GM23338 (cell line): ENCODE data around the gene TELO2. TPM values are rescaled to one million over a fixed set of nuclear protein-coding genes. Genes with fewer than 3 reads are reported as not detected.

Experiments used
- ATAC-seq: fragments of 200-7000 bp; cut with Tn5 transposase; 3 replicates; pipeline ENCODE4 v1.9.1; 2020
- DNase-seq: peaks from one replicate; pipeline ENCODE4 v3.0.0-alpha.2; 2015; ENCODE audit warnings: low spot score
- H2AFZ ChIP-seq: fragments of 200-600 bp; sonication (generic); 2 replicates; pipeline ENCODE4 v1.8.0; 2016; ENCODE audit warnings: antibody characterized with exemption, mild to moderate bottlenecking, moderate library complexity
- H3F3A ChIP-seq: fragments of 200-600 bp; sonication (generic); replicated peaks from 2 replicates; pipeline ENCODE4 v1.8.0; 2017; ENCODE audit warnings: antibody characterized with exemption, mixed run types, low read depth
- H3K27ac ChIP-seq: fragments of 200-600 bp; sonication (generic); 2 replicates; pipeline ENCODE4 v1.6.1; 2016; ENCODE audit warnings: low read depth
- H3K27me3 ChIP-seq: fragments of 200-600 bp; sonication (generic); 2 replicates; pipeline ENCODE4 v1.8.0; 2016; ENCODE audit warnings: mild to moderate bottlenecking, mixed run types, moderate library complexity; ENCODE audit not compliant: insufficient read depth
- H3K36me3 ChIP-seq: fragments of 200-600 bp; sonication (generic); 2 replicates; pipeline ENCODE4 v1.8.0; 2016; ENCODE audit warnings: mild to moderate bottlenecking; ENCODE audit not compliant: insufficient read depth
- H3K4me1 ChIP-seq: fragments of 200-600 bp; sonication (generic); 2 replicates; pipeline ENCODE4 v1.8.0; 2016; ENCODE audit warnings: mild to moderate bottlenecking, moderate library complexity; ENCODE audit not compliant: insufficient read depth
- H3K4me2 ChIP-seq: fragments of 200-600 bp; sonication (generic); 2 replicates; pipeline ENCODE4 v1.7.1; 2017; ENCODE audit warnings: mixed run types
- H3K4me3 ChIP-seq: fragments of 200-600 bp; sonication (generic); 2 replicates; pipeline ENCODE4 v1.6.1; 2016; ENCODE audit warnings: mixed run types
- H3K79me2 ChIP-seq: fragments of 200-600 bp; sonication (generic); replicated peaks from 2 replicates; pipeline ENCODE4 v1.8.0; 2017; ENCODE audit warnings: mild to moderate bottlenecking; ENCODE audit not compliant: insufficient read depth
- H3K9me2 ChIP-seq: fragments of 200-600 bp; sonication (generic); 2 replicates; pipeline ENCODE4 v1.8.0; 2017; ENCODE audit not compliant: insufficient read depth
- H4K20me1 ChIP-seq: fragments of 200-600 bp; sonication (generic); replicated peaks from 2 replicates; pipeline ENCODE4 v1.8.0; 2017; ENCODE audit warnings: mild to moderate bottlenecking; ENCODE audit not compliant: insufficient read depth
- H3K27ac Mint-ChIP-seq: 2 replicates; pipeline ENCODE4 v1.8.0; 2020; ENCODE audit warnings: inconsistent platforms, mild to moderate bottlenecking, moderate library complexity, mixed read lengths
- H3K27me3 Mint-ChIP-seq: 3 replicates; pipeline ENCODE4 v1.8.0; 2022; ENCODE audit warnings: low read depth, mild to moderate bottlenecking, moderate library complexity, mixed read lengths, inconsistent platforms; ENCODE audit not compliant: insufficient read depth, poor library complexity
- H3K36me3 Mint-ChIP-seq: 3 replicates; pipeline ENCODE4 v1.8.0; 2021; ENCODE audit warnings: low read depth, mild to moderate bottlenecking, inconsistent platforms, moderate library complexity, mixed read lengths
- H3K4me1 Mint-ChIP-seq: 3 replicates; pipeline ENCODE4 v1.8.0; 2020; ENCODE audit warnings: mild to moderate bottlenecking, inconsistent platforms, mixed read lengths
- H3K4me3 Mint-ChIP-seq: 3 replicates; pipeline ENCODE4 v1.8.0; 2021; ENCODE audit warnings: moderate library complexity, mild to moderate bottlenecking, inconsistent platforms, mixed read lengths
- H3K9me3 Mint-ChIP-seq: 3 replicates; pipeline ENCODE4 v1.8.0; 2020; ENCODE audit warnings: moderate library complexity, mild to moderate bottlenecking, inconsistent platforms, mixed read lengths
- CREB1 ChIP-seq: fragments of 250-450 bp; sonication (Bioruptor Pico); IDR thresholded peaks from 2 replicates; pipeline ENCODE4 v1.5.0; 2020; ENCODE audit warnings: low read depth, mild to moderate bottlenecking, moderate library complexity
- CTCF ChIP-seq, 2 experiments: fragments of 200-600 bp in 1 of 2; sonication (generic) in 1 of 2; conservative IDR thresholded peaks; 2 replicates each; pipeline versions ENCODE4 v1.5.1 to v1.6.1; 2016 to 2017; ENCODE audit warnings: antibody characterized with exemption in 2 of 2, low read depth in 2 of 2, mild to moderate bottlenecking in 2 of 2, moderate library complexity in 1 of 2
- EZH2 ChIP-seq: fragments of 200-600 bp; sonication (generic); IDR thresholded peaks from one replicate; pipeline ENCODE4 v1.8.0; 2017; ENCODE audit warnings: antibody characterized with exemption, mild to moderate bottlenecking, low read depth; ENCODE audit not compliant: unreplicated experiment
- EZH2phosphoT487 ChIP-seq: fragments of 200-600 bp; sonication (generic); IDR thresholded peaks from one replicate; pipeline ENCODE4 v1.8.1; 2018; ENCODE audit warnings: antibody characterized with exemption; ENCODE audit not compliant: unreplicated experiment
- JUNB ChIP-seq: IDR thresholded peaks from one replicate; pipeline ENCODE4 v1.6.1; 2016; ENCODE audit warnings: antibody characterized with exemption; ENCODE audit not compliant: unreplicated experiment
- NANOG ChIP-seq: IDR thresholded peaks from 2 replicates; pipeline ENCODE4 v1.6.1; 2016; ENCODE audit warnings: antibody characterized with exemption, borderline replicate concordance
- POLR2AphosphoS5 ChIP-seq: IDR thresholded peaks from 2 replicates; pipeline ENCODE4 v1.6.1; 2016; ENCODE audit warnings: antibody characterized with exemption, low read depth
- REST ChIP-seq: IDR thresholded peaks from one replicate; pipeline ENCODE4 v1.6.1; 2018; ENCODE audit warnings: antibody characterized with exemption; ENCODE audit not compliant: unreplicated experiment
- STAT1 ChIP-seq: IDR thresholded peaks from one replicate; pipeline ENCODE4 v1.6.1; 2016; ENCODE audit warnings: antibody characterized with exemption; ENCODE audit not compliant: unreplicated experiment
- ZNF114 ChIP-seq: fragments of 250-450 bp; sonication (Bioruptor Pico); IDR thresholded peaks from 2 replicates; pipeline ENCODE4 v1.5.0; 2020; ENCODE audit warnings: mild to moderate bottlenecking, moderate library complexity
- polyA plus RNA-seq: library from polyadenylated mRNA; unstranded; fragments of >200 nt; fragmentation: Nextera tagmentation; extraction: Ambion mirVana; gene quantifications from 2 replicates; pipeline ENCODE4 v1.2.1, GENCODE V29; 2016
- total RNA-seq: library from RNA; depleted of rRNA; stranded (reverse); fragments of >200 nt; shearing (Covaris generic); gene quantifications from 2 replicates; pipeline ENCODE4 v1.2.3, GENCODE V29; 2014
- TF ChIP-seq, protein P1 (sequence below): IDR thresholded peaks from 2 replicates; pipeline ENCODE4 v1.6.1; 2016; ENCODE audit warnings: antibody characterized with exemption

TELO2 gene
- total and polyA plus RNA-seq, 2 experiments from 2014 or later, result 45.4 to 76.0 TPM

DNA sequence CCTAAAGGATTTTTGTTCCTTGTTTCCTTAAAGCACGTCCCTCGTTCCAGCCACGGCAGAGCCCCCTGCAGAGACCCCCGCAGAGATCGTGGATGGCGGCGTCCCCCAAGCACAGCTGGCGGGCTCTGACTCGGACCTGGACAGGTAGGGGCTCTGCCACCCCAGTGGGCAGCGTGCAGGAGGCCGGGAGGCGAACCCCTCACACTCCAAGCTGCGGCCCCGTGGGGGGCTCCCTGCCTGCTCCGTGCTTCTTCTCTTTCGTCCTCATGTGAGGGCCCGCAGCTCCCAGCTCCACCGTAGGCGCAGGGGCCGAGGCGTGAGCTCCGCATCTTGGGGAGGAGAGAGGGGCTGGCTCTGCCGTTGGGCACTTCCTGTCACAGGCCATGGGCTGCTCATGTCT is 8.5 kb downstream of the TELO2 start (continued):
- TF ChIP-seq, protein P1, sequence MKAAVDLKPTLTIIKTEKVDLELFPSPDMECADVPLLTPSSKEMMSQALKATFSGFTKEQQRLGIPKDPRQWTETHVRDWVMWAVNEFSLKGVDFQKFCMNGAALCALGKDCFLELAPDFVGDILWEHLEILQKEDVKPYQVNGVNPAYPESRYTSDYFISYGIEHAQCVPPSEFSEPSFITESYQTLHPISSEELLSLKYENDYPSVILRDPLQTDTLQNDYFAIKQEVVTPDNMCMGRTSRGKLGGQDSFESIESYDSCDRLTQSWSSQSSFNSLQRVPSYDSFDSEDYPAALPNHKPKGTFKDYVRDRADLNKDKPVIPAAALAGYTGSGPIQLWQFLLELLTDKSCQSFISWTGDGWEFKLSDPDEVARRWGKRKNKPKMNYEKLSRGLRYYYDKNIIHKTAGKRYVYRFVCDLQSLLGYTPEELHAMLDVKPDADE, result no peak
- TF ChIP-seq EZH2phosphoT487, result no peak
- no peak for TF ChIP-seq CTCF (conservative IDR thresholded peaks at IDR 0.05; ENCODE audit: low read depth in 2 of 2)
- no peak for TF ChIP-seq REST
- TF ChIP-seq STAT1, result no peak
- TF ChIP-seq CREB1, result no peak
- no peak for TF ChIP-seq JUNB
- TF ChIP-seq EZH2, result no peak

DNA sequence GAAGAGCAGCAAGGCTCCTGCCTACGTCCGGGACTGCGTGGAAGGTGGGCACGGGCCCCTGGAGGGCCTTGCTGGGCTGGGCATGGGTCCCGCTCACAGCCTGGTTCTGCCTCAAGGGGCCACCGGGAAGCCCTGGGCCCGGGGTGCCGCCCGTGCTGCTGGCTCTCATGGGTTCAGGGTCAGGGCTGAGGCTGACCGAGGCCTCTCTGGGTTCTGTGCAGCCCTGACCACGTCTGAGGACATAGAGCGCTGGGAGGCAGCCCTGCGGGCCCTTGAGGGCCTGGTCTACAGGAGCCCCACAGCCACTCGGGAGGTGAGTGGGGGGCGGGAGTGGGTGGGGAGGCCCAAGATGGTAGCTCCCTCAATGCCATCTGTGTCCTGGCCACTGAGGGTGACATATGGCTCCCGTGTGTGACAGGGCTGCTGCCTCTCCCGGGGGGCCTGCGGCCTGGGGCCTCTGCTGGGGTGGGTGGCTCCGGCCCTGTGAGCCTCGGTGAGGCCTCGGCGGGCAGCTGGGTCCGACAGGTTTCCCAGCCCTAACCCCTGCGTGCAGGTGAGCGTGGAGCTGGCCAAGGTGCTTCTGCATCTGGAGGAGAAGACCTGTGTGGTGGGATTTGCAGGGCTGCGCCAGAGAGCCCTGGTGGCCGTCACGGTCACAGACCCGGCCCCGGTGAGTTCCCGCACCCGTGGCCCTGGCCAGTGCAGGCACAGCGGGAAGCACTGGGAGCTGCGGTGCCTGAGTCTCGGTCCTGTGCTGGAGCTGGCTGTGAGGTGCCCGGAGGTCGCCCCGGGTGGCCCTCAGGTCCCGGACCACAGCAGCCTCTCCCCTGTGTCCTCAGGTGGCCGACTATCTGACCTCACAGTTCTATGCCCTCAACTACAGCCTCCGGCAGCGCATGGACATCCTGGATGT is 9.2 kb downstream of the TELO2 start:
- TF ChIP-seq POLR2AphosphoS5, result no peak
- TF ChIP-seq STAT1, result no peak
- no peak for TF ChIP-seq NANOG
- TF ChIP-seq, protein P1, result no peak
- no peak for TF ChIP-seq JUNB
- no peak for TF ChIP-seq CREB1
- TF ChIP-seq ZNF114 (CRISPR knock-in tag), result no peak
- no peak for TF ChIP-seq CTCF (conservative IDR thresholded peaks at IDR 0.05; ENCODE audit: low read depth in 2 of 2)
- no peak for TF ChIP-seq REST
- H3K27ac ChIP-seq, result no peak overlapping the region
- no peaks in the 10 kb centered on the region for H3K4me1 Mint-ChIP-seq
- no peaks in the 10 kb centered on the region for H3K4me1 ChIP-seq
- H3K79me2 ChIP-seq, result no peaks in the 10 kb centered on the region
- no peak for DNase-seq
- H3K4me2 ChIP-seq, result no peak overlapping the region
- peaks cover 12% of the 10 kb centered on the region for H3K36me3 ChIP-seq
- no peak overlapping the region for H2AFZ ChIP-seq
- peaks cover 5% of the 10 kb centered on the region for H3K27me3 Mint-ChIP-seq
- H3K27ac Mint-ChIP-seq, result no peak overlapping the region
- no peaks in the 10 kb centered on the region for H3K9me3 Mint-ChIP-seq
- H3K36me3 Mint-ChIP-seq, result peaks cover 34% of the 10 kb centered on the region
- 0 out of 2 replicates have a peak, but pooled peaks cover 4% of the 10 kb centered on the region for H4K20me1 ChIP-seq
- no peaks in the 10 kb centered on the region for H3K27me3 ChIP-seq
- no peaks in the 10 kb centered on the region for H3F3A ChIP-seq
- H3K4me3 Mint-ChIP-seq, result no peak overlapping the region
- H3K9me2 ChIP-seq, result no peaks in the 10 kb centered on the region
- H3K4me3 ChIP-seq, result no peak overlapping the region
- no peak for ATAC-seq
